ENCODE measurements around the gene BTNL2.

The BTNL2 gene

GRCh38 chr6:32369660-32370059 is 37.3 kb downstream of the BTNL2 start:
- Histone ChIP-seq H3K4me1 (ENCODE audit: control insufficient read depth, insufficient read depth, low read length) (0 out of 2 replicates have a peak, but pooled peaks cover 3% of the 10 kb centered on the region), H3K36me3 (ENCODE audit: control insufficient read depth in 2 of 2, insufficient read depth in 1 of 2, low read length in 2 of 2) (no peaks in the 10 kb centered on the region), H3K9me3 (ENCODE audit: control insufficient read depth, insufficient read depth, low read depth, low read length) (no peaks in the 10 kb centered on the region), H3K27ac (ENCODE audit: extremely low read depth, low read depth, low read length) (no peak overlapping the region), H3K4me3 (ENCODE audit: low read depth, low read length) (no peak overlapping the region)
- POLR2A ChIA-PET: no interaction called here
- CTCF ChIA-PET: interaction anchor here (0.6 to 1.0 kb wide), 2 partner anchors 46 to 322 kb away, joined by 3 read pairs; no protein-coding TSS in a partner anchor
- TF ChIP-seq, protein P1, sequence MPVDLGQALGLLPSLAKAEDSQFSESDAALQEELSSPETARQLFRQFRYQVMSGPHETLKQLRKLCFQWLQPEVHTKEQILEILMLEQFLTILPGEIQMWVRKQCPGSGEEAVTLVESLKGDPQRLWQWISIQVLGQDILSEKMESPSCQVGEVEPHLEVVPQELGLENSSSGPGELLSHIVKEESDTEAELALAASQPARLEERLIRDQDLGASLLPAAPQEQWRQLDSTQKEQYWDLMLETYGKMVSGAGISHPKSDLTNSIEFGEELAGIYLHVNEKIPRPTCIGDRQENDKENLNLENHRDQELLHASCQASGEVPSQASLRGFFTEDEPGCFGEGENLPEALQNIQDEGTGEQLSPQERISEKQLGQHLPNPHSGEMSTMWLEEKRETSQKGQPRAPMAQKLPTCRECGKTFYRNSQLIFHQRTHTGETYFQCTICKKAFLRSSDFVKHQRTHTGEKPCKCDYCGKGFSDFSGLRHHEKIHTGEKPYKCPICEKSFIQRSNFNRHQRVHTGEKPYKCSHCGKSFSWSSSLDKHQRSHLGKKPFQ (tag by site-specific recombination; IDR thresholded peaks at IDR 0.05): no peak
- TF ChIP-seq ZNF274 (IDR thresholded peaks at IDR 0.05; ENCODE audit: low read length) (no peak), ZNF274 (tag by site-specific recombination; IDR thresholded peaks at IDR 0.05; ENCODE audit: borderline replicate concordance) (no peak), ZNF2 (tag by site-specific recombination; IDR thresholded peaks at IDR 0.05) (no peak), ZNF768 (tag by site-specific recombination; IDR thresholded peaks at IDR 0.05) (no peak), ZNF324 (tag by site-specific recombination; IDR thresholded peaks at IDR 0.05) (no peak), PRDM2 (tag by site-specific recombination; IDR thresholded peaks at IDR 0.05; ENCODE audit: borderline replicate concordance) (no peak)

GRCh38 chr6:32367644-32368043 is 39.3 kb downstream of the BTNL2 start:
- ChIA-PET POLR2A (no interaction called here), CTCF (interaction anchor here (0.8 kb wide), 1 partner anchor 501 kb away, joined by 3 read pairs; no protein-coding TSS in a partner anchor)

More at GRCh38 chr6:32367644-32368043, 39.3 kb downstream of the BTNL2 start:
- H3K27ac ChIP-seq (ENCODE audit: extremely low read depth, low read depth, low read length): no peak overlapping the region
- no peaks in the 10 kb centered on the region for H3K36me3 ChIP-seq (ENCODE audit: control insufficient read depth in 2 of 2, insufficient read depth in 1 of 2, low read length in 2 of 2)
- TF ChIP-seq ZNF19 (tag by site-specific recombination; IDR thresholded peaks at IDR 0.05; ENCODE audit: low read depth) (no peak), ZSCAN23 (tag by site-specific recombination; IDR thresholded peaks at IDR 0.05) (no peak), ZNF629 (tag by site-specific recombination; IDR thresholded peaks at IDR 0.05) (no peak), ZIC2 (tag by site-specific recombination; IDR thresholded peaks at IDR 0.05) (no peak), ZBTB20 (tag by site-specific recombination; IDR thresholded peaks at IDR 0.05) (no peak), ZNF791 (tag by site-specific recombination; IDR thresholded peaks at IDR 0.05) (no peak), ZNF660 (tag by site-specific recombination; IDR thresholded peaks at IDR 0.05) (no peak), ZNF530 (tag by site-specific recombination; IDR thresholded peaks at IDR 0.05; ENCODE audit: low read depth) (no peak), ZNF26 (tag by site-specific recombination; IDR thresholded peaks at IDR 0.05) (no peak), SCRT1 (tag by site-specific recombination; IDR thresholded peaks at IDR 0.05; ENCODE audit: borderline replicate concordance) (no peak), ZNF366 (tag by site-specific recombination; conservative IDR thresholded peaks at IDR 0.05) (no peak), ZNF114 (tag by site-specific recombination; IDR thresholded peaks at IDR 0.05) (no peak), ZNF335 (tag by site-specific recombination; conservative IDR thresholded peaks at IDR 0.05) (no peak)
- TF ChIP-seq, protein P2, sequence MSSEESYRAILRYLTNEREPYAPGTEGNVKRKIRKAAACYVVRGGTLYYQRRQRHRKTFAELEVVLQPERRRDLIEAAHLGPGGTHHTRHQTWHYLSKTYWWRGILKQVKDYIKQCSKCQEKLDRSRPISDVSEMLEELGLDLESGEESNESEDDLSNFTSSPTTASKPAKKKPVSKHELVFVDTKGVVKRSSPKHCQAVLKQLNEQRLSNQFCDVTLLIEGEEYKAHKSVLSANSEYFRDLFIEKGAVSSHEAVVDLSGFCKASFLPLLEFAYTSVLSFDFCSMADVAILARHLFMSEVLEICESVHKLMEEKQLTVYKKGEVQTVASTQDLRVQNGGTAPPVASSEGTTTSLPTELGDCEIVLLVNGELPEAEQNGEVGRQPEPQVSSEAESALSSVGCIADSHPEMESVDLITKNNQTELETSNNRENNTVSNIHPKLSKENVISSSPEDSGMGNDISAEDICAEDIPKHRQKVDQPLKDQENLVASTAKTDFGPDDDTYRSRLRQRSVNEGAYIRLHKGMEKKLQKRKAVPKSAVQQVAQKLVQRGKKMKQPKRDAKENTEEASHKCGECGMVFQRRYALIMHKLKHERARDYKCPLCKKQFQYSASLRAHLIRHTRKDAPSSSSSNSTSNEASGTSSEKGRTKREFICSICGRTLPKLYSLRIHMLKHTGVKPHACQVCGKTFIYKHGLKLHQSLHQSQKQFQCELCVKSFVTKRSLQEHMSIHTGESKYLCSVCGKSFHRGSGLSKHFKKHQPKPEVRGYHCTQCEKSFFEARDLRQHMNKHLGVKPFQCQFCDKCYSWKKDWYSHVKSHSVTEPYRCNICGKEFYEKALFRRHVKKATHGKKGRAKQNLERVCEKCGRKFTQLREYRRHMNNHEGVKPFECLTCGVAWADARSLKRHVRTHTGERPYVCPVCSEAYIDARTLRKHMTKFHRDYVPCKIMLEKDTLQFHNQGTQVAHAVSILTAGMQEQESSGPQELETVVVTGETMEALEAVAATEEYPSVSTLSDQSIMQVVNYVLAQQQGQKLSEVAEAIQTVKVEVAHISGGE (tag by site-specific recombination; conservative IDR thresholded peaks at IDR 0.05; ENCODE audit: low read depth): no peak
- no peak overlapping the region for H3K4me3 ChIP-seq (ENCODE audit: low read depth, low read length)
- 0 out of 2 replicates have a peak, but pooled peaks cover 3% of the 10 kb centered on the region for H3K4me1 ChIP-seq (ENCODE audit: control insufficient read depth, insufficient read depth, low read length)
- H3K9me3 ChIP-seq (ENCODE audit: control insufficient read depth, insufficient read depth, low read depth, low read length): no peaks in the 10 kb centered on the region

Data from HEK293 (cell line).